ENCODE results near the gene TMEM184A. TPM values are rescaled to one million over a fixed set of nuclear protein-coding genes. Genes with fewer than 3 reads are reported as not detected.
"Not testable (repeated sequence)": the region's sequence is repeated elsewhere in the genome, so short reads cannot be mapped to it uniquely, and the experiment has no call there.

The TMEM184A gene
- total RNA-seq, 1 experiment from 2014 or later, result 0.11 TPM

- no peak for DNase-seq (ENCODE audit: low read depth)
Observed at GRCh38 chr7:1529383-1530116, 26.5 kb downstream of the TMEM184A start.

- no peak for DNase-seq (ENCODE audit: low read depth)
Observed at GRCh38 chr7:1526271-1526754, 29.7 kb downstream of the TMEM184A start.

GRCh38 chr7:1525409-1525808, 30.6 kb downstream of the TMEM184A start:
- no peak for DNase-seq (ENCODE audit: low read depth)

- no peak for DNase-seq (ENCODE audit: low read depth)
Observed at GRCh38 chr7:1523844-1524243, 32.2 kb downstream of the TMEM184A start.

- no peak for DNase-seq (ENCODE audit: low read depth)
Observed at GRCh38 chr7:1523208-1523607, 32.8 kb downstream of the TMEM184A start.

GRCh38 chr7:1521456-1521855, 34.5 kb downstream of the TMEM184A start:
- DNase-seq (ENCODE audit: low read depth), result no peak

- peak; percentile 55 for DNase-seq (ENCODE audit: low read depth)
Observed at GRCh38 chr7:1520539-1521234, 35.3 kb downstream of the TMEM184A start.

GRCh38 chr7:1519322-1519922, 36.6 kb downstream of the TMEM184A start:
- not testable (repeated sequence) for DNase-seq (ENCODE audit: low read depth)

GRCh38 chr7:1516586-1517251, 39.3 kb downstream of the TMEM184A start:
- no peak for DNase-seq (ENCODE audit: low read depth)

GRCh38 chr7:1515509-1515967, 40.5 kb downstream of the TMEM184A start:
- not testable (repeated sequence) for DNase-seq (ENCODE audit: low read depth)

- no peak for DNase-seq (ENCODE audit: low read depth)
Observed at GRCh38 chr7:1514995-1515401, 41.0 kb downstream of the TMEM184A start.

- DNase-seq (ENCODE audit: low read depth), result no peak
Observed at GRCh38 chr7:1514407-1514806, 41.6 kb downstream of the TMEM184A start.

GRCh38 chr7:1513657-1514095, 42.3 kb downstream of the TMEM184A start:
- DNase-seq (ENCODE audit: low read depth), result no peak

GRCh38 chr7:1512781-1513656, 43.0 kb downstream of the TMEM184A start:
- DNase-seq (ENCODE audit: low read depth), result peak; percentile 66

- DNase-seq (ENCODE audit: low read depth), result no peak
Observed at GRCh38 chr7:1511444-1512422, 44.3 kb downstream of the TMEM184A start.

- no peak for DNase-seq (ENCODE audit: low read depth)
Observed at GRCh38 chr7:1510780-1511154, 45.2 kb downstream of the TMEM184A start.

- DNase-seq (ENCODE audit: low read depth), result no peak
Observed at GRCh38 chr7:1509226-1509625, 46.8 kb downstream of the TMEM184A start.

- no peak for DNase-seq (ENCODE audit: low read depth)
Observed at GRCh38 chr7:1508277-1508758, 47.7 kb downstream of the TMEM184A start.
